GM20431 (cell line): ENCODE data around the gene TMEM69.

Source experiments
- in situ Hi-C: fragments of 300-500 bp; cut with MseI, MboI; formaldehyde crosslinking; loops from one replicate; pipeline ENCODE4 v1.15.0; 2020; ENCODE audit warnings: low sequenced_read_pairs; ENCODE audit not compliant: unreplicated experiment

TMEM69 gene, protein sequence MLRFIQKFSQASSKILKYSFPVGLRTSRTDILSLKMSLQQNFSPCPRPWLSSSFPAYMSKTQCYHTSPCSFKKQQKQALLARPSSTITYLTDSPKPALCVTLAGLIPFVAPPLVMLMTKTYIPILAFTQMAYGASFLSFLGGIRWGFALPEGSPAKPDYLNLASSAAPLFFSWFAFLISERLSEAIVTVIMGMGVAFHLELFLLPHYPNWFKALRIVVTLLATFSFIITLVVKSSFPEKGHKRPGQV

DNA sequence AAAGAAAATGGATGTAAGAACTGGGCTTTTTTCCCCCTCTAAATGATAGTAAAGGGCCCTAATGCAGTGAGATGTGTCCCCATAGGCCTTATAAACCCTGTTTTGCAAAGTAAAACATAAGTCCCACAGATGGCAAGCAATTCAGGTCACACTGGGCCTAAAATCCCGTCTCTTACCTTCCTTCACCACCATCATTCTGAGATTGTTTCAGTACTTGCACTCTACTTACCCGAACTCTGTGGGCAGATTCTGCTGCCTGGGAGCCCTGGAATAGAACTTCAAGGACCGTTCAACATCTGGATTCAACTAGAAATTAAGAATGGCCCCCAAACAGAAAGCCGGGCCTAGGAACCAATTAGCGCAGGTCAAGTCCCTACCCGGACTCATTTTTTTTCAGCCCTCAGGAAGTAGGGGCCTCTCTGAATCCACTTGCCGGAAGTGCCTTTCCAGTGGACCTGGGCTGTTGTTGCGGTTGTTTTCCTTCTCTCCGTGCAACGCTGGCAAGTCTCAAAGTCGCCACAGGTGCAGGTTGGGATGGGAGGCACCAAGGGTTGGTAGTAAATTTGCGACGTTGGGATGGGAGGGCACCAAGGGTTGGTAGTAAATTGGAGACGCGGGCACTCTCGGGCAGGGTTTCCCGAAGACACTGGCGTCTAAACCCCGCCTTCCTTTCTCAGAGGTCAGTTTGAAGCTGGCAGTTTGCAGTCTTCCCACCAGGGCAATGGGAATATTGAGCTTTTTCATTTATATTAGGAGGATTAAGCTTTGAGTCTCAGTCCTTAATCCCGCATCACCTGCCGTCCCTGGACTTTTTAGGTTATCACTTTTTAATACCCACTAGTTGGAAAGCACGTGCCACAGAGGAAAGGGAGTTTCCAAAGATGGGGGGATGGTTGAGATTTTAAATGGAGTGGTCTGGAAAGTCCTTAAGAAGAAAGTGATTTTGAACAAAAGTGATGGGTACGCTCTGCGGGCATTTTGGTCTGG, at the start of gene TMEM69:
Gene TMEM69, plus strand, starts transcription at position 428 of the 987 bp plus-strand sequence. CDS start 2,888 bp downstream, outside the sequence.
- in situ Hi-C loops: no loop called here

DNA sequence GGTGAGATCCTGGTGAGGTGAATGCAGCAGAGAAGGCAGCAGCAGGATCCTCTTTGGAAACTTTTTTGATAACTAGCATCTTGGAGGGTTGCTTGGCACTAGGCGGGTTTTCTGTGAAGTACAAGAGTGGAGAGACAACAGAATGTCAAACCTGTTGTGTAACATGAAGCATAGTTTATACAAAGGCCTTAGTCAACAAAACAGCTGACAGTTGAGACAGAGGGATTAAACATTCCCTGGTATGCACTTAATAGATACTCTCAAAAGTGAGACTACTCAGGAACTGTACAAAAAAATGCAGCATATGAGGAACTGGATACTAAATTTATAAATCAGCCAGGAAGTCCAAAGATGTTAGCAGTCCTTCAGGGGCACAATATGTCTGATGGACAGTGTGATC, 47.7 kb upstream of the TMEM69 start:
- in situ Hi-C loops: no loop called here

DNA sequence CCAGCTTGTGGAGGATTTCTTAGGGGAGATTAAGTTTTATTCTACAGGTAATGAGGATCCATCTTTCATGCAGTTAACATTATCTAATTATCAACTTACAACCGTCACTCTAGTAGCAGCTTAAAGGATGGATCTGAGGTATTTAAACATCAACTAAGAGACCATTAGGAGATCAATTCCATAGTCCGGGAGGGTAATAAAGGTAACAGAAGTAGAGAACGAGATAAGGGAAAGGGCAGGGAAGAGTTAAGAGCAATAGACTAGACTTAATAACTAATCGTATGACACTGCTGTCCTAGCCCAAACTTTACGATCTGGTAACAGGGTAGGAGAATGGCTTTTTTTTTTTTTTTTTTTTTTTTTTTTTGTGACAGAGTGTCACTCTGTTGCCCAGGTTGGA, 44.7 kb upstream of the TMEM69 start:
- in situ Hi-C loops: no loop called here

DNA sequence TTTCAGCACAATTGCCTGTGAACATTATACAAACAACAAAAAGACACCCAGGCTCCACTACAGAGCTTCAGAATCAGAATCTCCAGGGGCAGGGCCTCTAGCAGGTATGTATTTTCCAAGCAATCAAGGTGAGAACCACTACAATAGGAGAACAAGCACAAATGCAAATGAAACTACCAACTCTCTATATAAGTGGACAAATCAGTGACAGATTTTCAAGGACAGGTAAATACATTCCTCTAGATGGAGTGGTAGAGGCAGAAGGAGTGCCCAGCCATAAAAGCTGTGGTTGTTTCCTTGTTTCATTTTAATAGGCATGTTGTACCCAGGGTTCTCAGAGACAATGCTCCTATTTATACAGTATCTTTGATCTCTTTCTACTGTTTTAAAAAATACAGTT, 44.0 kb upstream of the TMEM69 start:
- in situ Hi-C loops: no loop called here

DNA sequence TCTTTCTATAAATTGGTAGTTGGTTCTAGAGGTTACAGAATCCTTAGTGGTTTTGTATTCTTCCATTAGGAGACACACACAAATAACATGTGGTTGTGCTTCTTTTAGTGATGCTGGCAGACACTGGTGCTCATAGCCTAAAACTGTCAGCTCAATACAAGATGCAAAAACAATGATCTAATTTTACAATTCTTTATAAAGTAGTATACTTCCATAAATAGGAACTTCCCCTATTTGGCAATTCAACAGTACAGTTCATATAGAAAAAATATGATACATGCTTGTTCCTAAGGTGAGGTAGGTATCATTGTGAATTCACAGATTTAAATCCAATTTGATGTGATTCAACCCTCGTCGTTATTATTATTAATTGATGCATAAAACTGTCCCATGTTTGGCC, 43.3 kb upstream of the TMEM69 start:
- in situ Hi-C loops: no loop called here

DNA sequence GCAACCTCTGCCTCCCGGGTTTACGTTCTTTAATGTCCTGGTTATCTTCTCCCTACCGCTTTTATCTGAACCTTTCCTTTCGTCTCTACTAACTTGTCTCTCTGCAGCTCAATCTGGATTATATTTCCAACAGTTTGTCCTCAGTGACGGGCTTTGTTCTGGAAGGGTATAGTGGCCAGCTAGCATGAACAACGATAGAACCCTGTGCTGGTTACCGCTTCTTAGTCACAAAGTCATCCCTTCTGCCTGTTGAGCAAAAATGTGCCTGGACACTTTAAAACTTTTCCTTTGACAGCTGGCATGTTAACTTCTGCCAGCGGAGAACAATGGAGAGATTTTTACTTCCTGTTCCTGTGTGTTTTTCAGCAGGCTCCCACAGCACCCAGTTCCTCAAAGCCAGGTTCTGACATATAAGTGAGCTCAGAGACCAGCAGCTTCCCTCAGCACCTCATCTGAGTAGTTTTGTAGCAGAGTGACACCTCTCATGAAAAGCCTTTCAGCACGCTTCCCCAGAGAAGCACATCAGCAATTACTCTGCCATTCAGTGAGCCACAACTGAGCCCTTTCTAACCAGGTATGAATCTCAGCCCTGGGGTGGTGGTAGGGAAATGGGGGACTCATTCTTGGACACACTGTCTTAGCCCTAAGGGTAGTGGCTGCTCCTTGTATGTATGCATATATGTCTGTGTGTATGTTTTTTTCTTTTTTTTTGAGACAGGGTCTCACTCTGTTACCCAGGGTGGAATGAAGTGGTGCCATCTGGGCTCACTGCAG, 40.5 kb upstream of the TMEM69 start:
- in situ Hi-C loops: no loop called here

DNA sequence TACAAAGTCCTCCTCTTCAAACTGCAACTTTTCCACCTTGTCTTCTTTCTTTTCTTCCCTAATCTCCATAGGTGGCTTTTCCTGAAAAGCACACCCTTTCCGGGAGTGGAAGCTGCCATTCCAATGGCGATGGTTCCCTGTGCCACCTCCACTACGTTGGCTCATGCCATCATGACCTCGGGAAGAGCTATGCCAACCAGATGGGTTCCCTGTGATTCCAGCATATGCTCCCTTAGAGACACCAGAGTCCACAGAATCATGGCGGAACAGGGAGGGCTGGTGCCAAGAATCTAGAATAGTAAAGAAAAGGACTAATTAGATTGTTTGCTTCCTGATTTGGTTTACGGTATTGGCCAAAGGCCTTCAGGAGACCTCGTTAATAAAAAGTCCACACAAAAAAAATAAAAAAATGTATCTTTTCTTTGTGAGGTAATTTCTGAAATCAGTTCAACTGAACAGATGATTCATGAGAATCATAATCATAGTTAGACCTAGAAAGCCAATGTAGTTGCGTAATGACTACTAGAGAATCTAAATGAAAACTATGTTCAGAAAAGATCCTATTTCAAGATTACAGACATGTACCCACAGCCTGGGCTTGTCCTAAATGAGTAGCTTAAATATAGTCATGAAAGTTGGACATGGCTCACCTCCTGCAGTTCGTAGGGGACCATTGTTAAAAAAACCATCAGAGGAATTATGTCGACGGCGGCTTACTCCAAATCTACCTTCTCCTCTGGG, 33.3 kb upstream of the TMEM69 start:
- in situ Hi-C loops: no loop called here

DNA sequence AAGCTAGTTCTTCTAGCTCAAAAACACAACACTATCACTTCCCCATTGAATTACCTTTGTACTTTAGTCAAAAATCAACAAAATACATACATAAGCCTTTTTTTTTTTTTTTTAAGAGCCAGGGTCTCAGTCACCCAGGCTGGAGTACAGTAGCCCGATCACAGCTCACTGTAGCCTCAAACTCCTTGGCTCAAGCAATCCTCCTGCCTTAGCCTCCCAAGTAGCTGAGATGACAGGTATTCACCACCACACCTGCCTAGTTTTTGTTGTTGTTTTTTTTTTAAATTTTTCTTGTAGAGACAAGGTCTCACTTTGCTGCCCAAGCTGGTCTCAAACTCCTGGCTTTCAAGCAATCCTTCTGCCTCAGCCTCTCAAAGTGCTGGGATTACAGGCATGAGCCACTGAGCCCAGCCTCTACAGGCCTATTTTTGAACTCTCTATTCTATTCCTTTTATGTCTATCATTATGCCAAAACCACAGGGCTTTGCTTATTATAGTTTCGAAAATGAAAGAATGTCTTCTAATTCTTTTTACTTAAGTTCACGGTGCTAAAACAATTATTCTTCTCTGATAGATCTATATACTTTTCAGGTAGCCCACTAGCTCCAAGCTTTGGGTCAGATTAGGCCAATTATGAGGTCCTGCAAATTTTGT, 31.3 kb upstream of the TMEM69 start:
- in situ Hi-C loops: no loop called here

DNA sequence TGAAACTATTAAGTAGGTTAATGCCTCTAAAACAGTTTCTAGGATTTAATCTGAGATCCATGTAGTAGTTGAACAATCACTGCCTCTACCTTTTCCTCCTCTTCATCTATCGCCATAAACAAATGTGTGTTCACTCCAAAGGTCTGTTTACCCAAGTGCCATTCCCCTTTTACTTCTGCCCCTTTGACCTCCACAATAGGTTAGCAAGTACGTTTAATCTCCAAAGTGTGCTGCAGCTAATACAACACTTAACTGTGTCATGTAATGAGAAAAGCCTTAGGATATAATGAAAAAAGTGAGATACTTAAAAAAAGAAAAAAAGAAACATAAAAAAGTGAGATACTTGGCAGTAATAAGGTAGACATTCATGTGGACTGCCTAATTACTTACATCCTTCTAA, 29.8 kb upstream of the TMEM69 start:
- in situ Hi-C loops: no loop called here

DNA sequence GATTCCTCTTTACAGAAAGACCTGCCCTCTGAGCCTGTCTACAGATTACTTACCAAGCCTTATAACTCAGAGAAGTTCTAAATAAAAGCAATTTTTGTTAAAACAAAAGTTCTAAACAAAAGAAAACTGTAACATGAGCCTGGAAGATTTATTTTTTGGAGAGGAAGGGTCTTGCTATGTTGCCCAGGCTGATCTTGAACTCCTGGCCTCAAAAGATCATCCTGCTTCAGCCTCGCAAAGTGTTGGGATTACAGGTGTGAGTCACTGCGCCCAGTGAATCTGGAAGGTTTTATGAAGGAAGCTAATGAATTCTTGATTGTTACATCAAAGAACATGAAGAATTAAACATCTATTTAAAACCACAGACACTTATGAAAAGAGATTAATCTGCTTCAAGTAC, 28.8 kb upstream of the TMEM69 start:
- in situ Hi-C loops: no loop called here

DNA sequence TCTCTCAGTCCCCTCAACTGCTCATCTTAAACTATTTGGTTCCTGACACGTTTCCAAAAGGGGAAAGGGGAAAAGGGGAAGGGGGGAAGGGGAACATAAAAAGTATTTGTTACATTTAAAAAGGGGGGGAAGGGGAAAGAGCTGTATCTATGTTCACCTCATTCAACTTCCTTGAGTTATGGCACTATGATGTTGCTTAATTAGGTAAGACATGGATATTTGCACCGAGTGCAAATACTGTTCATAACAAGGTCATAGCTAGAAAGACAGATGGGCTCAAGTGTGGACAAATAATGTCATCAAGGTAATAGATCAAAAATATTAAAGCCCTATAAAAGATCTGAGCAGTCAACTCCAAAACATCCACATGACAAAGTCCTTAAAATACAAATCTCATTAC, 27.6 kb upstream of the TMEM69 start:
- in situ Hi-C loops: no loop called here

DNA sequence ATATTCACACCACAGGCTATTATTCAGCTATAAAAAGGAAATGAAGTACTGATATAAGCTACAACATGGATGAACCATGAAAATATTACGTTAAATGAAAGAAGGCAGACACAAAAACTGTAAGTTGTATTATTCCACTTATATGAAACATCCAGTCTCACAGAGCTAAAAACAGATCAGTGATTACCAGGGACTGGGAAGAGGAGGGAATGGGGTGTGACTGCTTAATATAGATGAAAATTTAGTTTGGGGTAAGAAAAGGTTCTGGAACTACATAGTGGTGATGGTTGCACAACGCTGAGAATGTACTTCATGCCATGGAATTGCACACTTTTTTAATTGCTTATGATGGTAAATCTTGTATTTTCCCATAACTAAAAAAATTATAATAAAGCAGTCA, 21.1 kb upstream of the TMEM69 start:
- in situ Hi-C loops: no loop called here

DNA sequence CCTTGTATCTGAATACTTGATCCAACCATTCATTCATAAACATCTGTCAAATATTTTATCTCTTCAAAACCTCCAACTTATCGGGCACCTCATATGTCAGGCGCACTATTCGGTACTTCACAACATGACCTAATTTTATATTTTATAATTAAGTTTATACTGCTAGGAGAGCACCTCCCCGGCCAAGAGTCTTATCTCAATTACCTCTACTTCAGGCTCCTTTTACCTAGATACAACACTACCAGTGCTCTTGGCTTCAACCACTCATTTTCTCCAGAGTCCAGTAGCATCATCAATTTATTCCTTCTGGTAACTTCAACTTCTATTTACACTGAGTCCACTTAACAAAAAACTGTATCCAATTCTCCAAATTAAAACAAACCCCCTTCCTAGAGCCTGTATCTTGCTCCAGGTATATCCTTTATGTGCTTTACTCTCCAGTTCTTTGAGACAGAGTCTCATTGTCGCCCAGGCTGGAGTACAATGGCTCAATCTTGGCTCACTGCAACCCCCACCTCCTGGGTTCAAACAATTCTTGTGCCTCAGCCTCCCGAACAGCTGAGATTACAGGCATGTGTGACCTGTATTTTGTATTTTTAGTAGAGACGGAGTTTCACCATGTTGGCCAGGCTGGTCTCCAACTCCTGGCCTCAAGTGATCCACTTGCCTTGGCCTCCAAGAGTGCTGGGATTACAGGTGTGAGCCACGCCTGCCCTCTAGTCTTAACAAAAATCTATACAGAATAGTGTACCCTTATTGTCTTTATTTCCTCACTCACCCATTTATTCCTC, 20.5 kb upstream of the TMEM69 start:
- in situ Hi-C loops: no loop called here

DNA sequence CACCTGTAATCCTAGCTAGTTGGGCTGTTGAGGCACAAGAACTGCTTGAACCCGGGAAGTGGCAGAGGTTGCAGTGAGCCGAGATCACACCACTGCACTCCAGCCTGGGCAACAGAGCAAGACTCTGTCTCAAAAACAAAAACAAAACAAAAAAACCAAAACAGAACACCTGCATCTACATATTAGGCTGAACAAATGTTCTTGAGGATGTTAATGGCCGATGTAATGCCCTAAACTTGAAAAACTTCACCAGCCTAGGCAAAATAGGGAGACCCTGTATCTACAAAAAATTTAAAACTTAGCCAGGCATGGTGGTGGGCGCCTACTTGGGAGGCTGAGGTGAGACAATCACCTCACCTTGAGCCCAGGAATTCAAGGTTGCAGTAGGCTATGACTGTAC, 19.5 kb upstream of the TMEM69 start:
- in situ Hi-C loops: no loop called here

DNA sequence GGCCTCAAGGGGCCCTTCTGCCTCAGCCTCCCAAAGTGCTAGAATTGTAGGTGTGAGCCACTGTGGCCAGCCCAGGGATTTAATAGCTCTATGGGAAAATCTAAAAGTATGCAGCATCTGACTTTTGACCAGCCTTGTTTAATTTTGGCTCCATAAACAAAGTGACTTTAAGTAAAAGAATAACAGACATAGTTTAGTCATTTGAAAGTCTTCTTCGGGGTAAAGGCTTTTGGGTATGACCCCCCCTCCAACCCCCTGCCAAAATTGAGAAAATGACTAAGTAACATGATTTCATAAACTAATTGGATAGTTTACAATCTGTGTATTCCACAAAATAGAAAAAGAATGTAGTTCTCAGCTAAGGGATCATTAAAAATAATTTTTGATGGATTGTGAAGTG, 18.6 kb upstream of the TMEM69 start:
- in situ Hi-C loops: no loop called here

DNA sequence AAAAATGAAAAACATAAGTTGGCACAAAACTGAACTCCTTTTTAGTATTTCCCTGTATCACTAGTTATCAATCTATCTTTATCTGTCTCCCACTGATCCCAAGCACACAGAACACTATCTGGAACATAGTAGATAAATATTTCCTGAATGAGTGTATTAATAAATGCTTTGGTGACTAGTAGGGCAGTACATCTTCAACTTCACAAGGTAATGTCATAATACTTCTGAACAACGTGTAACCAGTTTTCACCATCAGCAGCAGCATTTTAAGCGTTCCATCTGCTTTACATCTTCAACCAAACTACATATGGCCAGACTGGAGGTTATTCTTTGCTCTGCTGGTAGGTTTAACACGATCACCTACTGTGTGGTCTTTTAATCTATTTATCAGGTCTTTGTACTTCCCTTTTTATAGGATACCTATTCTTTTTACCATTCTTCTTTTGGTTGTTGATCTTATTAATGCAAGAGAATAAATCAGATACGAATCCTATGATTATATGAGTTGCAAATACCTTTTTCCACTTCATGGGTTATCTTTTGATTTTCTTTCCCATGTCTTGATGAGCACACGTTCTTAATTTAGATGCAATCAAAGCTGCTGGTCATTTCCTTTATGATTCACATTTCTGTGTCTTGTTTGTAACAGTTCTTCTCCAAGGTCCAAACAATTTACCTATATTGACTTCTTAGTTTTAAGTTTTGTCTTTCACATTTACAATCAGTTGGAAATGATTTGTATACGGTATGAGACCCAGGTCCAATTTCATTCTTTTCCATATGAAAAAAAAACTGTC, 17.9 kb upstream of the TMEM69 start:
- in situ Hi-C loops: no loop called here

DNA sequence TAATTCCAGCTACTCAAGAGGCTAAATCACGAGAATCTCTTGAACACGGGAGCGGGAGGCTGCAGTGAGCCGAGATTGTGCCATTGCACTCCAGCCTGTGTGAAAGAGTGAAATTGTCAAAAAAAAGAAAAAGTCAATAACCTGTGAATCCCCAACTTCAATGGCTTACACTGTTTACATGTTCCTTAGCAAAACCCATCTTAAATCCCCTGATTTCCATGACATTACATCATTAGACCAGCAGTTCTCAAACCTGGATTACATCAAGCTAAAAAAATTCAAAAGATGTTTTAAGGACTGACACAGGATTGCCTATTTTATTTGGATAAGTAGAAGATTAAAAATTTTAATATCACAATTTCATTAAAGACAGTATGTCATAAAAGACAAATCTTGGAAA, 14.0 kb upstream of the TMEM69 start:
- in situ Hi-C loops: no loop called here

DNA sequence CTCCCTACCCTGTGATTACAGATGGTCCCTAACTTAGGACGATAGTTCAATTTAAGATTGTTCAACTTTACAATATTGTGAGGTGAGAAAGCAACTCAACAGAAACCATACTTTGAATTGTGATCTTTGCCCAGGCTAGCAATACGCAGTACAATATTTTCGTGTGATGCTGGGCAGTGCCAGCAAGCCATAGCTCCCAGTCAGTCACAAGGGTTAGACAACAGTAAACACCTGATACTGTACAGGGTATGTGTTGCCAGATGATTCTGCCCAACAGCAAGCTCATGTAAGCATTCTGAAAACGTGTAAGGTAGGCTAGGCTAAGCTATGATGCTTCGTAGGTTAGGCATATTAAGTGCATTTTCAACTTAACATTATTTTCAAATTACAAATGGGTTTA, 13.5 kb upstream of the TMEM69 start:
- in situ Hi-C loops: no loop called here
